HAP-1 (cell line): Measurements from ENCODE around the gene TIMM50.
A peak's percentile ranks its signal among the peaks of the same experiment; 100 is the strongest.

Source experiments
- DNase-seq, 2 experiments: peaks; one replicate each; pipeline ENCODE4 v3.0.0-alpha.2; 2016 to 2020; ENCODE audit warnings: low spot score in 2 of 2
- H3K27me3 ChIP-seq: fragments of 250-450 bp; sonication (Bioruptor Pico); 2 replicates; pipeline ENCODE4 v1.5.1; 2020; ENCODE audit warnings: low read depth, mild to moderate bottlenecking, moderate library complexity
- H3K36me3 ChIP-seq: fragments of 250-450 bp; sonication (Bioruptor Pico); replicated peaks from 2 replicates; pipeline ENCODE4 v1.5.1; 2020; ENCODE audit warnings: mild to moderate bottlenecking
- H3K4me1 ChIP-seq: fragments of 250-450 bp; sonication (Bioruptor Pico); 2 replicates; pipeline ENCODE4 v1.5.1; 2020; ENCODE audit warnings: mild to moderate bottlenecking
- H3K4me3 ChIP-seq: fragments of 250-450 bp; sonication (Bioruptor Pico); 2 replicates; pipeline ENCODE4 v1.5.1; 2020; ENCODE audit warnings: mild to moderate bottlenecking, moderate library complexity
- H3K9me3 ChIP-seq: fragments of 250-450 bp; sonication (Bioruptor Pico); 2 replicates; pipeline ENCODE4 v1.5.1; 2020; ENCODE audit warnings: mild to moderate bottlenecking, moderate library complexity
- in situ Hi-C: fragments of 300-500 bp; cut with MboI; formaldehyde crosslinking; loops from 3 replicates; pipeline ENCODE4 v1.14.3; 2020; ENCODE audit warnings: low sequenced_read_pairs, inconsistent platforms, mixed read lengths

TIMM50 gene

GRCh38 chr19:39480337-39481228 lies at the start of gene TIMM50:
TSS of gene TIMM50 (plus strand) at chr19:39480838. CDS start at chr19:39480854, 16 bp downstream.
- Histone ChIP-seq H3K4me1 (peaks cover 17% of the 10 kb centered on the region), H3K27me3 (no peaks in the 10 kb centered on the region), H3K4me3 (peak within 1 kb of the TSS; percentile 96), H3K9me3 (no peaks in the 10 kb centered on the region), H3K36me3 (peaks cover 43% of the 10 kb centered on the region)
- peak; percentile 96 to 100 for DNase-seq
- in situ Hi-C loops, result no loop called here

GRCh38 chr19:39432677-39433025 lies 48.0 kb upstream of the TIMM50 start:
- peaks cover 17% of the 10 kb centered on the region for H3K4me1 ChIP-seq
- in situ Hi-C loops, result no loop called here
- 0 out of 2 replicates have a peak, but pooled peaks cover 4% of the 10 kb centered on the region for H3K9me3 ChIP-seq
- peaks cover 40% of the 10 kb centered on the region for H3K36me3 ChIP-seq
- H3K27me3 ChIP-seq, result no peaks in the 10 kb centered on the region
- no peak overlapping the region for H3K4me3 ChIP-seq
- DNase-seq, result no peak

GRCh38 chr19:39433480-39434079 lies 47.1 kb upstream of the TIMM50 start:
- 0 out of 2 replicates have a peak, but pooled peaks cover 4% of the 10 kb centered on the region for H3K9me3 ChIP-seq
- peaks cover 17% of the 10 kb centered on the region for H3K4me1 ChIP-seq
- no peak overlapping the region for H3K4me3 ChIP-seq
- in situ Hi-C loops, result no loop called here
- H3K27me3 ChIP-seq, result no peaks in the 10 kb centered on the region
- peaks cover 40% of the 10 kb centered on the region for H3K36me3 ChIP-seq
- DNase-seq, result no peak

- in situ Hi-C loops, result no loop called here
- H3K9me3 ChIP-seq, result 0 out of 2 replicates have a peak, but pooled peaks cover 4% of the 10 kb centered on the region
- DNase-seq, result no peak
- peaks cover 17% of the 10 kb centered on the region for H3K4me1 ChIP-seq
- no peaks in the 10 kb centered on the region for H3K27me3 ChIP-seq
- peaks cover 40% of the 10 kb centered on the region for H3K36me3 ChIP-seq
- peak overlapping the region; percentile 100 for H3K4me3 ChIP-seq
Observed at GRCh38 chr19:39434123-39435076, 46.2 kb upstream of the TIMM50 start.

DNA sequence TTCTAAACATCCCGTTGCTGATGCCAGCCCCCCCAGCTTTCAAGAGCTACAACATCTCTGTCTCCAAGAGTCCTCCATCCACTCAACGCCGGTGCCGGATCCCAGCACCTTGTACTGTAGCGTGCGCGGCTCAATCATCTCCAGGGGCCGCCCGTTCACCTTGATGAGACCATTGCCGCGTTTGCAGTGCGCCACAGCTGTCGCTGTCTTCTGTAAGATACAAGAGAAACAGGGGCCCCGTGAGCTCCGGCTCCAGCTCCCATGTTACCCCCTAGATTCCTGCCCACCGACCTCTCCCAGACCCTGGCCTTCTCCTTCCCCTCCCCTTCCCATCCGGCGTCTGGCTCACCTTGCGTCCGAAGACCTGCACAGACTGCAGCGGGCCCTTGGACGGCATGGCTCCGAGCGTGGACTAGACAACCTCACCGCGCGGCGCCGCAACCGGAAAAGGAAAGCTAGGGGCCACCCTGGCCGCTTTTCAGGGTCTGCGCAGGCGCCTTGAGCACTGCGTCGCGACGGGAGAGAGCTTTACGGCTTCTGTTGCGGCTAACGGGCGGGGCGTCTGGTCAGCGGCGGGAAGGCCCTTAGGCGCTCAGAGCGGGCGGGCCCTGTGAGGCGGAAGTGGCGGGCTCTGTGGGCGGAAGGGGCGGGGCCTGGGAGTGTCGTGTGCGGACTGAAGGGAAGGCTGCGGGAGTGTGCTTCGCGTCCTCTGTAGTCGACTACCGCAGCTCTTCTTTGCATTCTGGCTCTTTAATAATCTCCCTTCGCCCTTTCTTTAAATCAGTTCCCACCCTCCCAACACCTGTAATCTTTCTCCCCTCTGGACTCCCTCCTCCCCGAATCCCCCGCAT lies 44.9 kb upstream of the TIMM50 start, which contains the start of gene RPS16:
Gene RPS16, minus strand, starts transcription at position 451 of the 851 bp plus-strand sequence. Its CDS starts 54 bp downstream, at position 397.
- DNase-seq, result peak; percentile 95 to 99
- in situ Hi-C loops, result no loop called here
- Histone ChIP-seq H3K36me3 (peaks cover 40% of the 10 kb centered on the region), H3K9me3 (0 out of 2 replicates have a peak, but pooled peaks cover 4% of the 10 kb centered on the region), H3K27me3 (no peaks in the 10 kb centered on the region), H3K4me3 (peak within 1 kb of the TSS; percentile 100), H3K4me1 (peaks cover 18% of the 10 kb centered on the region)

GRCh38 chr19:39436350-39436716 lies 44.3 kb upstream of the TIMM50 start:
- H3K9me3 ChIP-seq, result 0 out of 2 replicates have a peak, but pooled peaks cover 4% of the 10 kb centered on the region
- H3K4me1 ChIP-seq, result peaks cover 12% of the 10 kb centered on the region
- H3K27me3 ChIP-seq, result no peaks in the 10 kb centered on the region
- H3K4me3 ChIP-seq, result peak overlapping the region; percentile 100
- peaks cover 40% of the 10 kb centered on the region for H3K36me3 ChIP-seq
- DNase-seq, result no peak
- in situ Hi-C loops, result no loop called here

DNA sequence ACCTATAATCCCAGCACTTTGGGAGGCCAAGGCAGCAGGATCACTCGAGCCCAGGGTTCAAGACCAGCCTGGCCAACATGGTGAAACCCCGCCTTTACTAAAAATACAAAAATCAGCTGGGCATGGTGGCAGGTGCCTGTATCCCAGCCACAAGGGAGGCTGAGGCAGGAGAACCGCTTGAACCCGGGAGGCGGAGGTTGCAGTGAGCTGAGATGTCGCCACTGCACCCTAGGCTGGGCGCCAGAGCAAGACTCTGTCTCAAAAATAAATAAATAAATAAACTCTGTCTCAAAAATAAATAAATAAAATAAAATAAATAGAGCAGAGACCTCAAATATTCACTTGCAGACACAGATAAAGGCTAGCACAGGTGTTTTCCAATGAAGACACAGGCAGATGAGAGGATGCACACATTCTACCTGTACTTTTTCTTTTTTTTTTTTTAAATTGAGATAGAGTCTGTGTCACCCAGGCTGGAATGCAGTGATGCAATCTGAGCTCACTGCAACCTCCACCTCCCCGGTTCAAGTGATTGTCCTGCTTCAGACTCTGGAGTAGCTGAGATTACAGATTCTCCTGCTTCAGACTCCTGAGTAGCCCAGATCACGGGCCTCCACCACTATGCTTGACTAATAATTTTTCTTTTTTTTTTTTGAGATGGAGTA lies 42.2 kb upstream of the TIMM50 start:
- Histone ChIP-seq H3K36me3 (peaks cover 23% of the 10 kb centered on the region), H3K9me3 (0 out of 2 replicates have a peak, but pooled peaks cover 4% of the 10 kb centered on the region), H3K4me1 (peaks cover 12% of the 10 kb centered on the region), H3K4me3 (no peak overlapping the region), H3K27me3 (no peaks in the 10 kb centered on the region)
- DNase-seq, result no peak
- in situ Hi-C loops, result no loop called here

GRCh38 chr19:39444598-39445195 lies 35.9 kb upstream of the TIMM50 start:
- H3K9me3 ChIP-seq, result no peaks in the 10 kb centered on the region
- no peak for DNase-seq
- in situ Hi-C loops, result loop anchor here (10.0 kb wide), 1 partner anchor 90 kb away; the partner anchor contains the start of gene EID2B
- H3K4me1 ChIP-seq, result peaks cover 8% of the 10 kb centered on the region
- peak overlapping the region; percentile 82 for H3K4me3 ChIP-seq
- peaks cover 9% of the 10 kb centered on the region for H3K36me3 ChIP-seq
- no peaks in the 10 kb centered on the region for H3K27me3 ChIP-seq

DNA sequence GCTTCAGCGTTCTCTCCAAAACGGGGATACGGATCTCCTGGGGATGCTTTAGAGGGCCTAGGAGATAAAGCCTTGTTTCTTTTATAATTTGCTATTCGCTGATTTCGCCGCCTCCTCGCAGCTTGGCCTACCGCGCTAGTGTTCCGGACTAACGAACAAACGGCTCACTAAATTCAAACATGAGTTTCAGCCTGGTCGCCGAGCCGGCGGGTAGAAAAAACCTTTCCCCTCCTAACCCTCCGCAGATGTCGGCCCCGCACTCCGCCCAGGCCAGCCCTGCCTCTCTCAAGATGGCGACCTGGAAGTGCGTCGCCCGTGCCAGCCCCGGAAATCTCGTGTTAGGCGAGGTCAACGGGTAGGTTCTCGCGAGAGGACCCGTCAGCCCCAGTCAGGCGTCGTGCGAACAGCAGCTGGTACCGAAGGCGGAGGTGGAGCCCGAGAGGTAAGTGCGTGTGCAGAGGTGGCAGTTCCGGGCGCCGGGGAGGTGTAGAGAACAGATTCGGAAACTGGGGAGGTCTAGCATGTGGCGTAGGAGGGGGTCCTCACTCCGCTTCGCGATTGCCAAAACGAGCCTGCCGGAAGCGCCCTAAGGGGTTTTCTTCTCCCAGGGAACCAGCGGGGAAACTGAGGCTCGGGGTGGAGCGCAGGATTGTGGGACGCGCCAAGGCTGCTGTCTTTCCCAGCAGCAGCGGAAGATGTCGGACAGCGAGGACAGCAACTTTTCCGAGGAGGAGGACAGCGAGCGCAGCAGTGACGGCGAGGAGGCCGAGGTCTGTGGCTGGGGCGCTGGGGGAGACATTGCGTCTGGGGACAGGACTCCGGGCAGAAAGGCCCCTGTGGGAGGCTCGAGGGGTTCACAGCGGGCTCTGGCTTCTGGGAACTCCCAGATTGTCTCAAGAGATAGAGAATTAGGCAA lies 35.2 kb upstream of the TIMM50 start, which contains the start of gene SUPT5H:
Gene SUPT5H, plus strand, starts transcription at position 387 of the 916 bp plus-strand sequence. Its CDS starts 309 bp downstream, at position 696.
- peaks cover 9% of the 10 kb centered on the region for H3K36me3 ChIP-seq
- DNase-seq, result peak; percentile 94 to 98
- peaks cover 6% of the 10 kb centered on the region for H3K4me1 ChIP-seq
- H3K9me3 ChIP-seq, result no peaks in the 10 kb centered on the region
- in situ Hi-C loops, result loop anchor here (10.0 kb wide), 1 partner anchor 89 kb away; the partner anchor contains the start of gene EID2B
- peak within 1 kb of the TSS; percentile 82 for H3K4me3 ChIP-seq
- no peaks in the 10 kb centered on the region for H3K27me3 ChIP-seq

- in situ Hi-C loops, result loop anchor here (10.0 kb wide), 1 partner anchor 88 kb away; the partner anchor contains the start of gene EID2B
- H3K4me3 ChIP-seq, result peak overlapping the region; percentile 82
- peaks cover 6% of the 10 kb centered on the region; the same call in 1 of the 2 replicates for H3K4me1 ChIP-seq
- H3K9me3 ChIP-seq, result no peaks in the 10 kb centered on the region
- no peaks in the 10 kb centered on the region for H3K27me3 ChIP-seq
- peaks cover 10% of the 10 kb centered on the region for H3K36me3 ChIP-seq
- DNase-seq, result no peak
Observed at GRCh38 chr19:39446365-39447084, 34.1 kb upstream of the TIMM50 start.
